Neural progenitor cell (in vitro differentiated cells): ENCODE results near the gene IL5.

Experiments
- EZH2 ChIP-seq: fragments of 200-600 bp; sonication (generic); IDR thresholded peaks from 2 replicates; pipeline ENCODE4 v1.6.1; 2017; ENCODE audit warnings: antibody characterized with exemption, mild to moderate bottlenecking, moderate library complexity
- TF ChIP-seq, protein P1 (sequence below): fragments of 200-600 bp; sonication (generic); IDR thresholded peaks from 2 replicates; pipeline ENCODE4 v1.5.1; 2017; ENCODE audit warnings: antibody characterized with exemption, mild to moderate bottlenecking

DNA sequence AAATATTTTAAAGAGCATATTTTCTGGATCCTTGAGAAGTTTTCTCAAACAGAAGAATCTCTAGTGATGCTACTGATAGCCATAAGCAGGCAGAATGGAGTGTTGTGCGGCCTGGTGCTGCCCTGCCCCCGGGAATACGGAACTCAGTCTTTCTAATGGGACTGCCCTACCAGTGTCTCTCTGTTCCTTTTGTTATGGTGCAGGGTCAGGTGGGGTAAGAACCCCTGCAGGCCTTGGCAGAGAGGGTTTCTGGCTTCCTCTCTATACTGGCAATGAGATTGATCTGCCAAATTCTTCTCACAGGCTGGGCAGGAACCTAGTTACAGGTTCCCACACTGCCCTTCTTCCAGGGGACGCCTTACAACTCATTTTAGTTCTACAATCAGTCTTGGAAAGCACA lies 2.6 kb downstream of the IL5 start:
- TF ChIP-seq, protein P1, sequence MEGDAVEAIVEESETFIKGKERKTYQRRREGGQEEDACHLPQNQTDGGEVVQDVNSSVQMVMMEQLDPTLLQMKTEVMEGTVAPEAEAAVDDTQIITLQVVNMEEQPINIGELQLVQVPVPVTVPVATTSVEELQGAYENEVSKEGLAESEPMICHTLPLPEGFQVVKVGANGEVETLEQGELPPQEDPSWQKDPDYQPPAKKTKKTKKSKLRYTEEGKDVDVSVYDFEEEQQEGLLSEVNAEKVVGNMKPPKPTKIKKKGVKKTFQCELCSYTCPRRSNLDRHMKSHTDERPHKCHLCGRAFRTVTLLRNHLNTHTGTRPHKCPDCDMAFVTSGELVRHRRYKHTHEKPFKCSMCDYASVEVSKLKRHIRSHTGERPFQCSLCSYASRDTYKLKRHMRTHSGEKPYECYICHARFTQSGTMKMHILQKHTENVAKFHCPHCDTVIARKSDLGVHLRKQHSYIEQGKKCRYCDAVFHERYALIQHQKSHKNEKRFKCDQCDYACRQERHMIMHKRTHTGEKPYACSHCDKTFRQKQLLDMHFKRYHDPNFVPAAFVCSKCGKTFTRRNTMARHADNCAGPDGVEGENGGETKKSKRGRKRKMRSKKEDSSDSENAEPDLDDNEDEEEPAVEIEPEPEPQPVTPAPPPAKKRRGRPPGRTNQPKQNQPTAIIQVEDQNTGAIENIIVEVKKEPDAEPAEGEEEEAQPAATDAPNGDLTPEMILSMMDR, result no peak
- TF ChIP-seq EZH2, result no peak
